Measurements from ENCODE around the gene GRM8. TPM values are rescaled to one million over a fixed set of nuclear protein-coding genes. Genes with fewer than 3 reads are reported as not detected.

The GRM8 gene
- total and polyA plus RNA-seq, 10 of the 15 experiments (the other 5 are each of a cell fraction or from before 2014, with no cell fraction given) = 0.33 to 7.1 (median 0.45) TPM; not detected in 2

DNA sequence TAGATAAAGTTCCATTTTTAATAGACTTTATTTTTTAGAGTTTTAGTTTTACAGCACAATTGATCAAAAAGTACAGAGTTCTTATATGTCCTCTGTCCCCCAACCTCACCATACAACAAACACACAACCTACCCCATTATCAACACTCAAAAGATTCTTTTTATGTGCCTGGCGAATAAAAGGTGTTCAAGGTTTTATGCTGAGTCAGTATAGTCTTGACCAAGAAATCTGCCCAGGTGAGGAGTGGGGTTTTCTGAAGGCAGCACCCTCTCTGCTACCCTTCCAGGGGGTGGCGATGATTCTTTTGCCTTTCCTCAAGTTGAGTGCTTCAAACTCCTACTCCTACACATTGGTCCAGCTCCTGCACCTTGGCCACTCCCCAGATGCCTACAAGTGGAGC lies 222.9 kb downstream of the GRM8 start:
- H3K9me3 ChIP-seq (replicated peaks; ENCODE audit: control insufficient read depth, insufficient read depth, low read length) = no peaks in the 10 kb centered on the region
- WGBS (ENCODE audit: insufficient coverage, insufficient replicate concordance, low lambda C conversion rate, missing lambda C conversion rate) = 36% methylated on average over 2 of the region's 2 CpGs
- H3K27ac ChIP-seq (ENCODE audit: control insufficient read depth, insufficient read depth) = no peak overlapping the region
- in situ Hi-C loops (cut with MboI) = no loop called here
- no peaks in the 10 kb centered on the region for H3K36me3 ChIP-seq (ENCODE audit: control insufficient read depth in 2 of 2, insufficient read depth in 2 of 2, low read length in 1 of 2)
- SMC1A ChIA-PET (ENCODE audit: uncharacterized antibody, unreplicated experiment) = no interaction called here
- FAIRE-seq (no peak), DNase-seq (ENCODE audit: low read depth, low spot score) (no peak), ATAC-seq (no peak)
- H2AFZ ChIP-seq (ENCODE audit: control insufficient read depth, low read depth, low read length) = no peak overlapping the region
- no TSS peak for BruUV-seq (replicated peaks)
- intact Hi-C loops (cut with micrococcal nuclease; ENCODE audit: unreplicated experiment) = no loop called here
- CTCF ChIA-PET = no interaction called here
- POLR2A ChIA-PET = no interaction called here
- H3K4me3 ChIP-seq = no peak overlapping the region
- H4K20me1 ChIP-seq (ENCODE audit: control insufficient read depth, insufficient read depth) = no peaks in the 10 kb centered on the region
- H3K4me1 ChIP-seq (ENCODE audit: control insufficient read depth, insufficient read depth, low read length) = no peaks in the 10 kb centered on the region
- H3K27me3 ChIP-seq (replicated peaks in 1 of 2; ENCODE audit: control insufficient read depth in 2 of 2, insufficient read depth in 2 of 2, low read length in 1 of 2) = no peaks in the 10 kb centered on the region
- H3K79me2 ChIP-seq (ENCODE audit: control insufficient read depth, insufficient read depth, low read length) = no peaks in the 10 kb centered on the region
- no peak for TF ChIP-seq RFX5 (IDR thresholded peaks at IDR 0.05; ENCODE audit: low read depth, low read length)
- TF ChIP-seq SUPT20H (IDR thresholded peaks at IDR 0.05; ENCODE audit: borderline replicate concordance, control insufficient read depth, low read depth, low read length) = no peak
- TF ChIP-seq ESRRA (IDR thresholded peaks at IDR 0.05; ENCODE audit: low read length) = no peak
- TF ChIP-seq ZNF217 (IDR thresholded peaks at IDR 0.05) = no peak
- no peak for TF ChIP-seq SKIL (IDR thresholded peaks at IDR 0.05; ENCODE audit: low read depth, poor library complexity, severe bottlenecking)
- no peak for TF ChIP-seq ASH2L (IDR thresholded peaks at IDR 0.05; ENCODE audit: borderline replicate concordance, low read depth)
- no peak for TF ChIP-seq HDGF (IDR thresholded peaks at IDR 0.05)
- TF ChIP-seq CHD1 (IDR thresholded peaks at IDR 0.05; ENCODE audit: low read depth, low read length) = no peak
- TF ChIP-seq SIN3A (IDR thresholded peaks at IDR 0.05; ENCODE audit: low read depth, low read length) = no peak
- TF ChIP-seq KDM1A (IDR thresholded peaks at IDR 0.05; ENCODE audit: borderline replicate concordance) = no peak
- TF ChIP-seq KLF5 (IDR thresholded peaks at IDR 0.05; ENCODE audit: partially characterized antibody) = no peak
- no peak for TF ChIP-seq ETV6 (conservative IDR thresholded peaks at IDR 0.05 in 1 of 2, IDR thresholded peaks at IDR 0.05 in 1 of 2; ENCODE audit: borderline replicate concordance in 1 of 2, low read depth in 1 of 2)
- TF ChIP-seq EP300 (IDR thresholded peaks at IDR 0.05; ENCODE audit: borderline replicate concordance in 1 of 2, control insufficient read depth in 1 of 2, low read depth in 2 of 2, low read length in 2 of 2) = no peak
- TF ChIP-seq YY1 (IDR thresholded peaks at IDR 0.05; ENCODE audit: low read depth, low read length) = no peak
- TF ChIP-seq FOS (IDR thresholded peaks at IDR 0.05; ENCODE audit: borderline replicate concordance, extremely low read depth, insufficient read length) = no peak
- TF ChIP-seq SMAD5 (IDR thresholded peaks at IDR 0.05; ENCODE audit: low read depth) = no peak
- TF ChIP-seq, protein P1, sequence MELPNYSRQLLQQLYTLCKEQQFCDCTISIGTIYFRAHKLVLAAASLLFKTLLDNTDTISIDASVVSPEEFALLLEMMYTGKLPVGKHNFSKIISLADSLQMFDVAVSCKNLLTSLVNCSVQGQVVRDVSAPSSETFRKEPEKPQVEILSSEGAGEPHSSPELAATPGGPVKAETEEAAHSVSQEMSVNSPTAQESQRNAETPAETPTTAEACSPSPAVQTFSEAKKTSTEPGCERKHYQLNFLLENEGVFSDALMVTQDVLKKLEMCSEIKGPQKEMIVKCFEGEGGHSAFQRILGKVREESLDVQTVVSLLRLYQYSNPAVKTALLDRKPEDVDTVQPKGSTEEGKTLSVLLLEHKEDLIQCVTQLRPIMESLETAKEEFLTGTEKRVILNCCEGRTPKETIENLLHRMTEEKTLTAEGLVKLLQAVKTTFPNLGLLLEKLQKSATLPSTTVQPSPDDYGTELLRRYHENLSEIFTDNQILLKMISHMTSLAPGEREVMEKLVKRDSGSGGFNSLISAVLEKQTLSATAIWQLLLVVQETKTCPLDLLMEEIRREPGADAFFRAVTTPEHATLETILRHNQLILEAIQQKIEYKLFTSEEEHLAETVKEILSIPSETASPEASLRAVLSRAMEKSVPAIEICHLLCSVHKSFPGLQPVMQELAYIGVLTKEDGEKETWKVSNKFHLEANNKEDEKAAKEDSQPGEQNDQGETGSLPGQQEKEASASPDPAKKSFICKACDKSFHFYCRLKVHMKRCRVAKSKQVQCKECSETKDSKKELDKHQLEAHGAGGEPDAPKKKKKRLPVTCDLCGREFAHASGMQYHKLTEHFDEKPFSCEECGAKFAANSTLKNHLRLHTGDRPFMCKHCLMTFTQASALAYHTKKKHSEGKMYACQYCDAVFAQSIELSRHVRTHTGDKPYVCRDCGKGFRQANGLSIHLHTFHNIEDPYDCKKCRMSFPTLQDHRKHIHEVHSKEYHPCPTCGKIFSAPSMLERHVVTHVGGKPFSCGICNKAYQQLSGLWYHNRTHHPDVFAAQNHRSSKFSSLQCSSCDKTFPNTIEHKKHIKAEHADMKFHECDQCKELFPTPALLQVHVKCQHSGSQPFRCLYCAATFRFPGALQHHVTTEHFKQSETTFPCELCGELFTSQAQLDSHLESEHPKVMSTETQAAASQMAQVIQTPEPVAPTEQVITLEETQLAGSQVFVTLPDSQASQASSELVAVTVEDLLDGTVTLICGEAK (IDR thresholded peaks at IDR 0.05; ENCODE audit: borderline replicate concordance) = no peak
- no peak overlapping the region for H3K9ac ChIP-seq (ENCODE audit: control insufficient read depth, insufficient read depth, low read length)
- RAD21 ChIA-PET (ENCODE audit: unreplicated experiment) = no interaction called here
- no peak overlapping the region for H3K4me2 ChIP-seq (ENCODE audit: control insufficient read depth, insufficient read depth)

Measured in GM12878 (cell line).